Upper lobe of left lung (tissue), 6 donors: ENCODE data around the gene DDN. TPM values are rescaled to one million over a fixed set of nuclear protein-coding genes. Genes with fewer than 3 reads are reported as not detected.

ENCODE experiments used
- ATAC-seq, 2 donors: fragments of 200-7000 bp; cut with Tn5 transposase; one replicate each; pipeline ENCODE4 v1.9.1; 2022; ENCODE audit warnings: mild to moderate bottlenecking in 2 of 2, moderate library complexity in 2 of 2; ENCODE audit not compliant: low FRiP score in 2 of 2
- DNase-seq, 2 donors: peaks; one replicate each; pipeline ENCODE4 v3.0.0-alpha.2; 2019 to 2020
- H3K27ac ChIP-seq, 4 donors: fragments of 200-600 bp; sonication (generic); one replicate each; pipeline ENCODE4 v1.5.1; 2016 to 2019
- H3K27me3 ChIP-seq, 4 donors: fragments of 200-600 bp; sonication (generic); one replicate each; pipeline ENCODE4 v1.5.1; 2017 to 2019
- H3K36me3 ChIP-seq, 4 donors: fragments of 200-600 bp; sonication (generic); one replicate each; pipeline ENCODE4 v1.5.1; 2016 to 2019
- H3K4me1 ChIP-seq, 4 donors: fragments of 200-600 bp; sonication (generic); one replicate each; pipeline ENCODE4 v1.5.1; 2018 to 2019
- H3K4me3 ChIP-seq, 4 donors: fragments of 200-600 bp; sonication (generic); one replicate each; pipeline ENCODE4 v1.5.1; 2017 to 2019; ENCODE audit warnings: mild to moderate bottlenecking in 2 of 4, moderate library complexity in 1 of 4
- H3K9me3 ChIP-seq, 4 donors: fragments of 200-600 bp; sonication (generic); one replicate each; pipeline ENCODE4 v1.5.1; 2018 to 2019
- CTCF ChIP-seq, 6 experiments: fragments of 450-650 bp in 4 of 6; fragments of 200-600 bp in 2 of 6; sonication (generic) in 2 of 6; IDR thresholded peaks; one replicate each; pipeline ENCODE4 v1.5.1; 2016 to 2019; ENCODE audit warnings: antibody characterized with exemption in 6 of 6
- EP300 ChIP-seq, 4 donors: sonication (generic); formaldehyde crosslinking; IDR thresholded peaks; one replicate each; pipeline ENCODE4 v1.5.1; 2017; ENCODE audit warnings: antibody characterized with exemption in 4 of 4, control low read depth in 2 of 4
- POLR2A ChIP-seq, 4 donors: fragments of 450-650 bp; IDR thresholded peaks; one replicate each; pipeline ENCODE4 v1.5.1; 2016 to 2017; ENCODE audit warnings: antibody characterized with exemption in 4 of 4, mild to moderate bottlenecking in 2 of 4
- POLR2AphosphoS5 ChIP-seq, 2 donors: sonication (generic); formaldehyde crosslinking; IDR thresholded peaks; one replicate each; pipeline ENCODE4 v1.5.1; 2017; ENCODE audit warnings: antibody characterized with exemption in 2 of 2
- WGBS, 2 donors: methylation state at CpG; one replicate each; pipeline ENCODE4 v1.1.5; 2017 to 2018; 5-methylcytosine and 5-hydroxymethylcytosine counted together
- total RNA-seq, 6 donors: library from RNA; depleted of rRNA in 4 of 6; stranded (reverse); fragments of >200 nt in 4 of 6; gene quantifications; one replicate each; pipeline versions ENCODE4 v1.1.0 to v1.2.1, GENCODE V29; 2016 to 2021
- donor health status: DM: no; HTN: no; CAD: no; lungs with moderate emphysema.
- donor health status: DM: no; HTN: yes; CAD: no; lungs with severe emphysema.

Gene DDN
- total RNA-seq, 6 donors from 2014 or later = 0.13 to 0.30 (median 0.18) TPM; not detected in 2

- 7 to 12% methylated on average over 12 of the region's 12 CpGs for WGBS, 2 donors
- Histone ChIP-seq H3K27ac (no peak overlapping the region), H3K9me3 (no peaks in the 10 kb centered on the region), H3K36me3 (no peaks in the 10 kb centered on the region), H3K27me3 (peaks cover 0 to 65% (median 36%) of the 10 kb centered on the region in 4 donors), H3K4me3 (no peak overlapping the region), H3K4me1 (peaks cover 37 to 62% (median 46%) of the 10 kb centered on the region in 4 donors)
- ATAC-seq (peak; percentile 37 to 86), DNase-seq (peak; percentile 49 to 82)
- TF ChIP-seq POLR2AphosphoS5 (IDR thresholded peaks at IDR 0.05) = no peak
- TF ChIP-seq POLR2A (IDR thresholded peaks at IDR 0.05) = no peak
- no peak for TF ChIP-seq EP300 (IDR thresholded peaks at IDR 0.05)
- TF ChIP-seq CTCF (IDR thresholded peaks at IDR 0.05) = no peak
Measured at GRCh38 chr12:48973531-48973930, 25.6 kb downstream of the DDN start.

- 15 to 21% methylated on average over 2 to 3 of the region's 3 CpGs for WGBS, 2 donors
- Histone ChIP-seq H3K27ac (no peak overlapping the region), H3K4me3 (no peak overlapping the region), H3K4me1 (peaks cover 32 to 57% (median 41%) of the 10 kb centered on the region in 4 donors), H3K9me3 (no peaks in the 10 kb centered on the region), H3K27me3 (peaks cover 0 to 60% (median 31%) of the 10 kb centered on the region in 4 donors), H3K36me3 (no peaks in the 10 kb centered on the region)
- no peak for TF ChIP-seq EP300 (IDR thresholded peaks at IDR 0.05)
- no peak for TF ChIP-seq POLR2AphosphoS5 (IDR thresholded peaks at IDR 0.05)
- no peak for TF ChIP-seq POLR2A (IDR thresholded peaks at IDR 0.05)
- TF ChIP-seq CTCF (IDR thresholded peaks at IDR 0.05) = no peak
- ATAC-seq (no peak), DNase-seq (no peak)
Measured at GRCh38 chr12:48972952-48973483, 26.2 kb downstream of the DDN start.

- peaks cover 27 to 52% (median 35%) of the 10 kb centered on the region in 4 donors for H3K4me1 ChIP-seq
- no peaks in the 10 kb centered on the region for H3K36me3 ChIP-seq
- WGBS, 2 donors = 12 to 17% methylated on average over 9 to 15 of the region's 23 CpGs
- H3K27me3 ChIP-seq = peaks cover 0 to 54% (median 27%) of the 10 kb centered on the region in 4 donors
- H3K9me3 ChIP-seq = no peaks in the 10 kb centered on the region
- H3K4me3 ChIP-seq = no peak overlapping the region
- ATAC-seq (no peak), DNase-seq (peak in 1 of 2 donors; percentile 69)
- no peak for TF ChIP-seq CTCF (IDR thresholded peaks at IDR 0.05)
- TF ChIP-seq POLR2A (IDR thresholded peaks at IDR 0.05) = no peak
- no peak for TF ChIP-seq POLR2AphosphoS5 (IDR thresholded peaks at IDR 0.05)
- TF ChIP-seq EP300 (IDR thresholded peaks at IDR 0.05) = no peak
- no peak overlapping the region for H3K27ac ChIP-seq
Measured at GRCh38 chr12:48972213-48972951, 26.8 kb downstream of the DDN start.

- TF ChIP-seq POLR2A (IDR thresholded peaks at IDR 0.05) (no peak), CTCF (IDR thresholded peaks at IDR 0.05) (no peak), EP300 (IDR thresholded peaks at IDR 0.05) (no peak), POLR2AphosphoS5 (IDR thresholded peaks at IDR 0.05) (no peak)
- peaks cover 0 to 50% (median 24%) of the 10 kb centered on the region in 4 donors for H3K27me3 ChIP-seq
- H3K36me3 ChIP-seq = no peaks in the 10 kb centered on the region
- no peak for DNase-seq
- peaks cover 27 to 52% (median 35%) of the 10 kb centered on the region in 4 donors for H3K4me1 ChIP-seq
- ATAC-seq = no peak
- H3K4me3 ChIP-seq = peak overlapping the region in 2 of 4 donors; percentile 36 to 42
- H3K9me3 ChIP-seq = no peaks in the 10 kb centered on the region
- 31 to 33% methylated on average over 10 of the region's 10 CpGs for WGBS, 2 donors
- no peak overlapping the region for H3K27ac ChIP-seq
Measured at GRCh38 chr12:48970702-48971334, 28.4 kb downstream of the DDN start.
